Measurements from ENCODE around the gene LCE2C. TPM values are rescaled to one million over a fixed set of nuclear protein-coding genes. Genes with fewer than 3 reads are reported as not detected.

The LCE2C gene
- polyA plus RNA-seq, 2 of the 4 experiments (the other 2 are of a cell fraction): not detected

GRCh38 chr1:152667648-152668047, 7.4 kb upstream of the LCE2C start:
- POLR2A ChIA-PET: no interaction called here
- no peak for FAIRE-seq
- no peak for ATAC-seq
- CTCF ChIA-PET: interaction anchor here (0.9 kb wide), 1 partner anchor 13 kb away, joined by 6 read pairs; no protein-coding TSS in a partner anchor
- 53% methylated on average over 5 of the region's 5 CpGs for WGBS (ENCODE audit: missing lambda C conversion rate)
- H3K4me3 ChIP-seq: no peak overlapping the region
- H3K4me1 ChIP-seq: no peaks in the 10 kb centered on the region
- no peak for DNase-seq (ENCODE audit: low read depth in 1 of 2, low spot score in 1 of 2)
- H3K27ac ChIP-seq: no peak overlapping the region
- TF ChIP-seq ELK1 (IDR thresholded peaks at IDR 0.05; ENCODE audit: low read depth, low read length): no peak
- no peak for TF ChIP-seq HOXA7 (CRISPR knock-in tag; IDR thresholded peaks at IDR 0.05)
- TF ChIP-seq HOXB13 (CRISPR knock-in tag; IDR thresholded peaks at IDR 0.05; ENCODE audit: low read depth): no peak
- no peak for TF ChIP-seq MAZ (IDR thresholded peaks at IDR 0.05; ENCODE audit: borderline replicate concordance, low read depth, low read length)
- no peak for TF ChIP-seq MYC (IDR thresholded peaks at IDR 0.05; ENCODE audit: borderline replicate concordance, low read length)
- no peaks in the 10 kb centered on the region for H3K9me3 ChIP-seq
- no peak overlapping the region for H3K4me2 ChIP-seq

GRCh38 chr1:152673016-152673415, 2.1 kb upstream of the LCE2C start:
- no peak overlapping the region for H3K4me3 ChIP-seq
- ATAC-seq (no peak), FAIRE-seq (no peak), DNase-seq (ENCODE audit: low read depth in 1 of 2, low spot score in 1 of 2) (no peak)
- no peak overlapping the region for H3K4me2 ChIP-seq
- H3K27ac ChIP-seq: no peak overlapping the region
- no peaks in the 10 kb centered on the region for H3K9me3 ChIP-seq
- ChIA-PET CTCF (no interaction called here), POLR2A (no interaction called here)
- 2% methylated on average over 2 of the region's 2 CpGs for WGBS (ENCODE audit: missing lambda C conversion rate)
- no peak for TF ChIP-seq NFE2L2 (conservative IDR thresholded peaks at IDR 0.05; ENCODE audit: low read length)
- TF ChIP-seq KDM1A (IDR thresholded peaks at IDR 0.05; ENCODE audit: low read depth): no peak
- no peak for TF ChIP-seq ESRRA (IDR thresholded peaks at IDR 0.05; ENCODE audit: borderline replicate concordance, low read length)
- TF ChIP-seq RCOR1 (IDR thresholded peaks at IDR 0.05; ENCODE audit: low read depth, low read length): no peak
- no peak for TF ChIP-seq E2F6 (IDR thresholded peaks at IDR 0.05; ENCODE audit: borderline replicate concordance, low read depth)
- TF ChIP-seq CHD4 (IDR thresholded peaks at IDR 0.05; ENCODE audit: borderline replicate concordance): no peak
- no peak for TF ChIP-seq HDAC2 (IDR thresholded peaks at IDR 0.05)
- no peak for TF ChIP-seq CHD2 (IDR thresholded peaks at IDR 0.05; ENCODE audit: low read length, partially characterized antibody)
- TF ChIP-seq, protein P1, sequence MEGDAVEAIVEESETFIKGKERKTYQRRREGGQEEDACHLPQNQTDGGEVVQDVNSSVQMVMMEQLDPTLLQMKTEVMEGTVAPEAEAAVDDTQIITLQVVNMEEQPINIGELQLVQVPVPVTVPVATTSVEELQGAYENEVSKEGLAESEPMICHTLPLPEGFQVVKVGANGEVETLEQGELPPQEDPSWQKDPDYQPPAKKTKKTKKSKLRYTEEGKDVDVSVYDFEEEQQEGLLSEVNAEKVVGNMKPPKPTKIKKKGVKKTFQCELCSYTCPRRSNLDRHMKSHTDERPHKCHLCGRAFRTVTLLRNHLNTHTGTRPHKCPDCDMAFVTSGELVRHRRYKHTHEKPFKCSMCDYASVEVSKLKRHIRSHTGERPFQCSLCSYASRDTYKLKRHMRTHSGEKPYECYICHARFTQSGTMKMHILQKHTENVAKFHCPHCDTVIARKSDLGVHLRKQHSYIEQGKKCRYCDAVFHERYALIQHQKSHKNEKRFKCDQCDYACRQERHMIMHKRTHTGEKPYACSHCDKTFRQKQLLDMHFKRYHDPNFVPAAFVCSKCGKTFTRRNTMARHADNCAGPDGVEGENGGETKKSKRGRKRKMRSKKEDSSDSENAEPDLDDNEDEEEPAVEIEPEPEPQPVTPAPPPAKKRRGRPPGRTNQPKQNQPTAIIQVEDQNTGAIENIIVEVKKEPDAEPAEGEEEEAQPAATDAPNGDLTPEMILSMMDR (IDR thresholded peaks at IDR 0.05): no peak
- no peaks in the 10 kb centered on the region for H3K4me1 ChIP-seq

GRCh38 chr1:152679459-152679858, 4.4 kb downstream of the LCE2C start:
- Histone ChIP-seq H3K27ac (no peak overlapping the region), H3K9me3 (no peaks in the 10 kb centered on the region), H3K4me1 (no peaks in the 10 kb centered on the region), H3K4me3 (no peak overlapping the region), H3K4me2 (no peak overlapping the region)
- POLR2A ChIA-PET: no interaction called here
- FAIRE-seq (no peak), ATAC-seq (no peak), DNase-seq (ENCODE audit: low read depth in 1 of 2, low spot score in 1 of 2) (no peak)
- WGBS (ENCODE audit: missing lambda C conversion rate): 46% methylated on average over 6 of the region's 6 CpGs
- CTCF ChIA-PET: no interaction called here
- TF ChIP-seq CBX2 (IDR thresholded peaks at IDR 0.05; ENCODE audit: borderline replicate concordance, low read depth): no peak
- TF ChIP-seq BCL3 (IDR thresholded peaks at IDR 0.05): no peak
- TF ChIP-seq MAZ (IDR thresholded peaks at IDR 0.05; ENCODE audit: borderline replicate concordance, low read depth, low read length): no peak
- no peak for TF ChIP-seq EHMT2 (IDR thresholded peaks at IDR 0.05; ENCODE audit: low read depth)
- TF ChIP-seq RARB (CRISPR knock-in tag; IDR thresholded peaks at IDR 0.05): no peak
- no peak for TF ChIP-seq ZNF302 (CRISPR knock-in tag; IDR thresholded peaks at IDR 0.05)
- TF ChIP-seq NPAS2 (CRISPR knock-in tag; IDR thresholded peaks at IDR 0.05; ENCODE audit: borderline replicate concordance): no peak
- no peak for TF ChIP-seq REST (IDR thresholded peaks at IDR 0.05)
- no peak for TF ChIP-seq RCOR1 (IDR thresholded peaks at IDR 0.05; ENCODE audit: low read depth, low read length)
- no peak for TF ChIP-seq HES2 (IDR thresholded peaks at IDR 0.05)
- TF ChIP-seq KDM1A (IDR thresholded peaks at IDR 0.05; ENCODE audit: low read depth): no peak
- TF ChIP-seq RFX5 (IDR thresholded peaks at IDR 0.05): no peak
- TF ChIP-seq RAD21 (conservative IDR thresholded peaks at IDR 0.05 in 1 of 2, IDR thresholded peaks at IDR 0.05 in 1 of 2): no peak
- TF ChIP-seq CHD4 (IDR thresholded peaks at IDR 0.05; ENCODE audit: borderline replicate concordance): no peak

All from A549 (cell line).